H1 (cell line): ENCODE measurements around the gene DIAPH2. TPM values are rescaled to one million over a fixed set of nuclear protein-coding genes. Genes with fewer than 3 reads are reported as not detected.

Experiments
- CBX8 ChIP-seq: fragments of 300-800, 300-1000 bp; sonication (generic); IDR thresholded peaks from 2 replicates; pipeline ENCODE4 v1.7.1; 2016; ENCODE audit warnings: low read depth, low read length, borderline replicate concordance
- KDM5A ChIP-seq: fragments of 200-600 bp; IDR thresholded peaks from 2 replicates; pipeline ENCODE4 v1.7.1; 2012; ENCODE audit warnings: mild to moderate bottlenecking, low read length, inconsistent platforms, mixed read lengths
- RXRA ChIP-seq: IDR thresholded peaks from 2 replicates; pipeline ENCODE4 v1.6.1; 2011; ENCODE audit warnings: low read depth, mild to moderate bottlenecking, low read length, moderate library complexity; ENCODE audit not compliant: insufficient read depth
- SUZ12 ChIP-seq: fragments of 200-600 bp; sonication (generic); IDR thresholded peaks from 2 replicates; pipeline ENCODE4 v1.6.1; 2012; ENCODE audit warnings: mild to moderate bottlenecking, inconsistent platforms, low read length, moderate library complexity, mixed read lengths
- polyA plus RNA-seq, 7 experiments: library from polyadenylated mRNA; depleted of rRNA in 3 of 7; stranded (reverse) in 5 of 7; unstranded in 2 of 7; fragments of >200 nt in 5 of 7; fragments of 200-250 nt in 2 of 7; gene quantifications; 1 replicate in 5 of 7; 2 replicates in 1 of 7; 4 replicates in 1 of 7; pipeline versions ENCODE4 v1.2.1 to v1.2.3, GENCODE V29; 2011 to 2013; ENCODE audit warnings: missing spikeins in 2 of 7, mixed read lengths in 2 of 7
- total RNA-seq: library from RNA; stranded (reverse); fragmentation: NEBNext Ultra II Directional; extraction: Animal tissue kit (Norgen Biotek cat#: 25700); gene quantifications from 2 replicates; pipeline ENCODE4 v1.2.1, GENCODE V29; 2021
- TF ChIP-seq, protein P1 (sequence below): fragments of 300-600 bp; sonication (generic); IDR thresholded peaks from 2 replicates; pipeline ENCODE4 v1.7.1; 2012; ENCODE audit warnings: low read length, moderate library complexity, mild to moderate bottlenecking, inconsistent platforms; ENCODE audit not compliant: insufficient replicate concordance

The DIAPH2 gene
- total and polyA plus RNA-seq, 2 of the 8 experiments (the other 6 are each of a cell fraction or from before 2014, with no cell fraction given): 4.4 to 24.3 TPM

DNA sequence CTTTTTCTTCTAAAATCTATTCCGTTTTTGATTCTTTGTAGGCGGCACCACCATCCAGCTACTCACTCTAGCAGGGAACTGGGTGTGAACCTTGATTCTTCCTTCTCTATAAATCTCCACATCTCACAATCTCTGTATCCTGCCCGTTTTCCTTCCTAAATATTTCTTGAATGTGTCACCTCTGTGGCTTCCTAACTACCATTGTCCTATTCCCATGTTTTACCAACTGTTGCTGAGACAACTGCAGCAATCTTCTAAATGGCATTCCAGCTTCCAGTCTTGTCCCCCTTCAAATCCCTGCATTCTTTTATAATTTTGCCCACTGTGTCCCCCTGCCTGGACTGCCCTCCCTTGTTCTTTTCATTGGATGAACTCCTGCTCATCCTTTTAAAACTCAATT is 840.4 kb downstream of the DIAPH2 start (continued):
- TF ChIP-seq, protein P1, sequence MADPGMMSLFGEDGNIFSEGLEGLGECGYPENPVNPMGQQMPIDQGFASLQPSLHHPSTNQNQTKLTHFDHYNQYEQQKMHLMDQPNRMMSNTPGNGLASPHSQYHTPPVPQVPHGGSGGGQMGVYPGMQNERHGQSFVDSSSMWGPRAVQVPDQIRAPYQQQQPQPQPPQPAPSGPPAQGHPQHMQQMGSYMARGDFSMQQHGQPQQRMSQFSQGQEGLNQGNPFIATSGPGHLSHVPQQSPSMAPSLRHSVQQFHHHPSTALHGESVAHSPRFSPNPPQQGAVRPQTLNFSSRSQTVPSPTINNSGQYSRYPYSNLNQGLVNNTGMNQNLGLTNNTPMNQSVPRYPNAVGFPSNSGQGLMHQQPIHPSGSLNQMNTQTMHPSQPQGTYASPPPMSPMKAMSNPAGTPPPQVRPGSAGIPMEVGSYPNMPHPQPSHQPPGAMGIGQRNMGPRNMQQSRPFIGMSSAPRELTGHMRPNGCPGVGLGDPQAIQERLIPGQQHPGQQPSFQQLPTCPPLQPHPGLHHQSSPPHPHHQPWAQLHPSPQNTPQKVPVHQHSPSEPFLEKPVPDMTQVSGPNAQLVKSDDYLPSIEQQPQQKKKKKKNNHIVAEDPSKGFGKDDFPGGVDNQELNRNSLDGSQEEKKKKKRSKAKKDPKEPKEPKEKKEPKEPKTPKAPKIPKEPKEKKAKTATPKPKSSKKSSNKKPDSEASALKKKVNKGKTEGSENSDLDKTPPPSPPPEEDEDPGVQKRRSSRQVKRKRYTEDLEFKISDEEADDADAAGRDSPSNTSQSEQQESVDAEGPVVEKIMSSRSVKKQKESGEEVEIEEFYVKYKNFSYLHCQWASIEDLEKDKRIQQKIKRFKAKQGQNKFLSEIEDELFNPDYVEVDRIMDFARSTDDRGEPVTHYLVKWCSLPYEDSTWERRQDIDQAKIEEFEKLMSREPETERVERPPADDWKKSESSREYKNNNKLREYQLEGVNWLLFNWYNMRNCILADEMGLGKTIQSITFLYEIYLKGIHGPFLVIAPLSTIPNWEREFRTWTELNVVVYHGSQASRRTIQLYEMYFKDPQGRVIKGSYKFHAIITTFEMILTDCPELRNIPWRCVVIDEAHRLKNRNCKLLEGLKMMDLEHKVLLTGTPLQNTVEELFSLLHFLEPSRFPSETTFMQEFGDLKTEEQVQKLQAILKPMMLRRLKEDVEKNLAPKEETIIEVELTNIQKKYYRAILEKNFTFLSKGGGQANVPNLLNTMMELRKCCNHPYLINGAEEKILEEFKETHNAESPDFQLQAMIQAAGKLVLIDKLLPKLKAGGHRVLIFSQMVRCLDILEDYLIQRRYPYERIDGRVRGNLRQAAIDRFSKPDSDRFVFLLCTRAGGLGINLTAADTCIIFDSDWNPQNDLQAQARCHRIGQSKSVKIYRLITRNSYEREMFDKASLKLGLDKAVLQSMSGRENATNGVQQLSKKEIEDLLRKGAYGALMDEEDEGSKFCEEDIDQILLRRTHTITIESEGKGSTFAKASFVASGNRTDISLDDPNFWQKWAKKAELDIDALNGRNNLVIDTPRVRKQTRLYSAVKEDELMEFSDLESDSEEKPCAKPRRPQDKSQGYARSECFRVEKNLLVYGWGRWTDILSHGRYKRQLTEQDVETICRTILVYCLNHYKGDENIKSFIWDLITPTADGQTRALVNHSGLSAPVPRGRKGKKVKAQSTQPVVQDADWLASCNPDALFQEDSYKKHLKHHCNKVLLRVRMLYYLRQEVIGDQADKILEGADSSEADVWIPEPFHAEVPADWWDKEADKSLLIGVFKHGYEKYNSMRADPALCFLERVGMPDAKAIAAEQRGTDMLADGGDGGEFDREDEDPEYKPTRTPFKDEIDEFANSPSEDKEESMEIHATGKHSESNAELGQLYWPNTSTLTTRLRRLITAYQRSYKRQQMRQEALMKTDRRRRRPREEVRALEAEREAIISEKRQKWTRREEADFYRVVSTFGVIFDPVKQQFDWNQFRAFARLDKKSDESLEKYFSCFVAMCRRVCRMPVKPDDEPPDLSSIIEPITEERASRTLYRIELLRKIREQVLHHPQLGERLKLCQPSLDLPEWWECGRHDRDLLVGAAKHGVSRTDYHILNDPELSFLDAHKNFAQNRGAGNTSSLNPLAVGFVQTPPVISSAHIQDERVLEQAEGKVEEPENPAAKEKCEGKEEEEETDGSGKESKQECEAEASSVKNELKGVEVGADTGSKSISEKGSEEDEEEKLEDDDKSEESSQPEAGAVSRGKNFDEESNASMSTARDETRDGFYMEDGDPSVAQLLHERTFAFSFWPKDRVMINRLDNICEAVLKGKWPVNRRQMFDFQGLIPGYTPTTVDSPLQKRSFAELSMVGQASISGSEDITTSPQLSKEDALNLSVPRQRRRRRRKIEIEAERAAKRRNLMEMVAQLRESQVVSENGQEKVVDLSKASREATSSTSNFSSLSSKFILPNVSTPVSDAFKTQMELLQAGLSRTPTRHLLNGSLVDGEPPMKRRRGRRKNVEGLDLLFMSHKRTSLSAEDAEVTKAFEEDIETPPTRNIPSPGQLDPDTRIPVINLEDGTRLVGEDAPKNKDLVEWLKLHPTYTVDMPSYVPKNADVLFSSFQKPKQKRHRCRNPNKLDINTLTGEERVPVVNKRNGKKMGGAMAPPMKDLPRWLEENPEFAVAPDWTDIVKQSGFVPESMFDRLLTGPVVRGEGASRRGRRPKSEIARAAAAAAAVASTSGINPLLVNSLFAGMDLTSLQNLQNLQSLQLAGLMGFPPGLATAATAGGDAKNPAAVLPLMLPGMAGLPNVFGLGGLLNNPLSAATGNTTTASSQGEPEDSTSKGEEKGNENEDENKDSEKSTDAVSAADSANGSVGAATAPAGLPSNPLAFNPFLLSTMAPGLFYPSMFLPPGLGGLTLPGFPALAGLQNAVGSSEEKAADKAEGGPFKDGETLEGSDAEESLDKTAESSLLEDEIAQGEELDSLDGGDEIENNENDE: no peak
- TF ChIP-seq SUZ12 (no peak), RXRA (no peak), KDM5A (no peak), CBX8 (no peak)
